Measurements from ENCODE around the gene ERI3.
A peak's percentile ranks its signal among the peaks of the same experiment; 100 is the strongest.

GRCh38 chr1:44237721-44238457 is 117.2 kb downstream of the ERI3 start:
- TF ChIP-seq CTCF (IDR thresholded peaks at IDR 0.05): peak in 1 of 3 donors; percentile 33
- no peak for TF ChIP-seq POLR2AphosphoS5 (IDR thresholded peaks at IDR 0.05)
